Endothelial cell of umbilical vein (primary cell): ENCODE measurements around the gene WDR49. TPM values are rescaled to one million over a fixed set of nuclear protein-coding genes. Genes with fewer than 3 reads are reported as not detected.

ENCODE experiments used
- BruUV-seq: library from RNA; stranded (reverse); fragments of 400-500 nt; replicated peaks from 2 replicates; lab custom pipeline; 2021; lab: Mats Ljungman, UMichigan
- CTCF ChIA-PET: fragments of 300-600, 350-600 bp; sonication (Branson Sonifier 250); formaldehyde crosslinking; loops from one replicate; lab custom pipeline; 2021; ENCODE audit warnings: antibody characterized with exemption, inconsistent platforms; lab: Charles Lee
- POLR2A ChIA-PET: fragments of 300-600, 350-600 bp; sonication (Branson Sonifier 250); formaldehyde crosslinking; loops from one replicate; lab custom pipeline; 2021; ENCODE audit warnings: antibody characterized with exemption, inconsistent platforms; lab: Charles Lee
- DNase-seq: peaks from one replicate; pipeline ENCODE4 v3.0.0-alpha.2; 2011; ENCODE audit warnings: low read depth, low spot score
- FAIRE-seq: peaks from 2 replicates; lab custom pipeline; 2011; peaks lifted over from hg19 to GRCh38; lab: Jason Lieb, UNC
- H2AFZ ChIP-seq: 2 replicates; pipeline ENCODE4 v1.6.0; 2012; ENCODE audit warnings: low read depth, low read length, control low read depth, inconsistent platforms
- H3K27ac ChIP-seq: 2 replicates; pipeline ENCODE4 v1.5.1; 2011; ENCODE audit warnings: low read depth, mild to moderate bottlenecking, control low read depth, low read length, moderate library complexity; ENCODE audit not compliant: insufficient read depth
- H3K27me3 ChIP-seq, 2 experiments: 2 replicates each; pipeline versions ENCODE4 v1.6.0 to v1.6.1; 2011; ENCODE audit warnings: low read length in 2 of 2, mixed read lengths in 1 of 2; ENCODE audit not compliant: control insufficient read depth in 2 of 2, insufficient read depth in 2 of 2
- H3K36me3 ChIP-seq, 2 experiments: 2 replicates in 1 of 2; 3 replicates in 1 of 2; pipeline ENCODE4 v1.5.1; 2011; ENCODE audit warnings: low read length in 2 of 2, mild to moderate bottlenecking in 1 of 2, moderate library complexity in 1 of 2; ENCODE audit not compliant: control insufficient read depth in 2 of 2, insufficient read depth in 2 of 2; ENCODE audit errors: extremely low read depth in 1 of 2
- H3K4me1 ChIP-seq: 3 replicates; pipeline ENCODE4 v1.5.1; 2011; ENCODE audit warnings: mild to moderate bottlenecking, low read length; ENCODE audit not compliant: control insufficient read depth, insufficient read depth; ENCODE audit errors: extremely low read depth
- H3K4me2 ChIP-seq: 2 replicates; pipeline ENCODE4 v1.6.1; 2011; ENCODE audit warnings: low read length, control low read depth, mixed read lengths; ENCODE audit not compliant: insufficient read depth
- H3K4me3 ChIP-seq, 3 experiments: fragments of 200-600 bp in 1 of 3; sonication (generic), shearing (Covaris generic) in 1 of 3; replicated peaks in 1 of 3; 2 replicates each; pipeline ENCODE4 v1.5.1; 2011 to 2016; ENCODE audit warnings: control low read depth in 3 of 3, low read length in 3 of 3, mild to moderate bottlenecking in 2 of 3, inconsistent platforms in 1 of 3, low read depth in 1 of 3, moderate library complexity in 1 of 3; ENCODE audit not compliant: insufficient read depth in 1 of 3
- H3K79me2 ChIP-seq: 2 replicates; pipeline ENCODE4 v1.6.0; 2012; ENCODE audit warnings: low read length, inconsistent platforms; ENCODE audit not compliant: control insufficient read depth, insufficient read depth
- H3K9ac ChIP-seq: replicated peaks from 2 replicates; pipeline ENCODE3; 2011; ENCODE audit warnings: low read length, control low read depth; ENCODE audit not compliant: insufficient read depth; ENCODE audit errors: extremely low read depth
- H3K9me1 ChIP-seq: replicated peaks from 3 replicates; pipeline ENCODE4 v1.6.0; 2011; ENCODE audit warnings: mild to moderate bottlenecking, low read length; ENCODE audit not compliant: control insufficient read depth, insufficient read depth; ENCODE audit errors: extremely low read depth
- H3K9me3 ChIP-seq: replicated peaks from 2 replicates; pipeline ENCODE4 v1.5.1; 2012; ENCODE audit warnings: low read length, inconsistent platforms; ENCODE audit not compliant: control insufficient read depth, insufficient read depth
- H4K20me1 ChIP-seq: replicated peaks from 2 replicates; pipeline ENCODE3; 2011; ENCODE audit warnings: mild to moderate bottlenecking, low read length; ENCODE audit not compliant: control insufficient read depth, insufficient read depth; ENCODE audit errors: extremely low read depth
- EZH2 ChIP-seq: IDR thresholded peaks from 2 replicates; pipeline ENCODE4 v1.6.1; 2012; ENCODE audit warnings: borderline replicate concordance, low read depth, mild to moderate bottlenecking, moderate library complexity, low read length, inconsistent platforms; ENCODE audit not compliant: severe bottlenecking
- FOS ChIP-seq: IDR thresholded peaks from 2 replicates; pipeline ENCODE4 v1.6.1; 2011; ENCODE audit warnings: mild to moderate bottlenecking, low read length, moderate library complexity, borderline replicate concordance; ENCODE audit not compliant: insufficient read depth
- GATA2 ChIP-seq: IDR thresholded peaks from 2 replicates; pipeline ENCODE4 v1.7.0; 2011; ENCODE audit warnings: low read depth, mild to moderate bottlenecking, moderate library complexity, mixed read lengths, low read length; ENCODE audit not compliant: insufficient read length, insufficient read depth
- JUN ChIP-seq: IDR thresholded peaks from 2 replicates; pipeline ENCODE4 v1.6.1; 2011; ENCODE audit warnings: borderline replicate concordance, low read depth; ENCODE audit not compliant: insufficient read length, insufficient read depth
- MAX ChIP-seq: IDR thresholded peaks from 2 replicates; pipeline ENCODE4 v1.6.1; 2011; ENCODE audit not compliant: insufficient read depth, insufficient read length
- MYC ChIP-seq: IDR thresholded peaks from one replicate; pipeline ENCODE4 v1.6.1; 2011; ENCODE audit warnings: mild to moderate bottlenecking, low read depth, low read length
- POLR2A ChIP-seq: IDR thresholded peaks from 2 replicates; pipeline ENCODE4 v1.6.1; 2012; ENCODE audit warnings: low read depth, mild to moderate bottlenecking, control low read depth, low read length
- POLR2AphosphoS5 ChIP-seq: IDR thresholded peaks from 2 replicates; pipeline ENCODE4 v1.6.1; 2012; ENCODE audit warnings: low read depth, mild to moderate bottlenecking, control low read depth, low read length, moderate library complexity; ENCODE audit not compliant: insufficient read depth
- dilution Hi-C: fragments of 300-500 bp; cut with MboI; formaldehyde crosslinking; loops from one replicate; pipeline ENCODE4 v1.15.0; 2019; ENCODE audit warnings: low sequenced_read_pairs; ENCODE audit not compliant: extremely low pct_ligation_motif_present
- intact Hi-C: fragments of 100-400 bp; cut with micrococcal nuclease; formaldehyde crosslinking; loops from one replicate; pipeline ENCODE4 v1.10.0; 2022
- polyA plus RNA-seq, 4 experiments: library from polyadenylated mRNA; depleted of rRNA in 3 of 4; stranded (reverse) in 3 of 4; unstranded in 1 of 4; fragments of >200 nt; gene quantifications; 2 replicates each; pipeline versions ENCODE4 v1.2.1 to v1.2.3, GENCODE V29; 2011 to 2012; ENCODE audit warnings: missing spikeins in 1 of 4
- total RNA-seq: library from RNA; stranded (reverse); gene quantifications from 2 replicates; pipeline ENCODE4 v1.2.3, GENCODE V29; 2021
- TF ChIP-seq, protein P1 (sequence below), 2 donors: IDR thresholded peaks; 1 replicate in 1 of 2; 2 replicates in 1 of 2; pipeline ENCODE4 v1.5.1; 2011; ENCODE audit warnings: low read length in 2 of 2, mild to moderate bottlenecking in 2 of 2, moderate library complexity in 2 of 2, control low read depth in 1 of 2, inconsistent platforms in 1 of 2, low read depth in 1 of 2; ENCODE audit not compliant: insufficient read depth in 1 of 2; ENCODE audit errors: extremely low read depth in 1 of 2

WDR49 gene
- total and polyA plus RNA-seq, 2 donors (not counting 3 experiments of a cell fraction or from before 2014, with no cell fraction given) = not detected

- Histone ChIP-seq H3K27me3 (no peaks in the 10 kb centered on the region), H3K9me1 (no peaks in the 10 kb centered on the region), H3K4me3 (no peak overlapping the region), H4K20me1 (no peaks in the 10 kb centered on the region), H3K36me3 (no peaks in the 10 kb centered on the region), H2AFZ (no peak overlapping the region), H3K4me1 (no peaks in the 10 kb centered on the region), H3K79me2 (no peaks in the 10 kb centered on the region), H3K9me3 (no peaks in the 10 kb centered on the region), H3K27ac (no peak overlapping the region), H3K9ac (no peak overlapping the region), H3K4me2 (no peak overlapping the region)
- TF ChIP-seq GATA2 (no peak), EZH2 (no peak), MYC (no peak), POLR2AphosphoS5 (no peak), FOS (no peak), JUN (no peak), POLR2A (no peak), MAX (no peak)
- TF ChIP-seq, protein P1, sequence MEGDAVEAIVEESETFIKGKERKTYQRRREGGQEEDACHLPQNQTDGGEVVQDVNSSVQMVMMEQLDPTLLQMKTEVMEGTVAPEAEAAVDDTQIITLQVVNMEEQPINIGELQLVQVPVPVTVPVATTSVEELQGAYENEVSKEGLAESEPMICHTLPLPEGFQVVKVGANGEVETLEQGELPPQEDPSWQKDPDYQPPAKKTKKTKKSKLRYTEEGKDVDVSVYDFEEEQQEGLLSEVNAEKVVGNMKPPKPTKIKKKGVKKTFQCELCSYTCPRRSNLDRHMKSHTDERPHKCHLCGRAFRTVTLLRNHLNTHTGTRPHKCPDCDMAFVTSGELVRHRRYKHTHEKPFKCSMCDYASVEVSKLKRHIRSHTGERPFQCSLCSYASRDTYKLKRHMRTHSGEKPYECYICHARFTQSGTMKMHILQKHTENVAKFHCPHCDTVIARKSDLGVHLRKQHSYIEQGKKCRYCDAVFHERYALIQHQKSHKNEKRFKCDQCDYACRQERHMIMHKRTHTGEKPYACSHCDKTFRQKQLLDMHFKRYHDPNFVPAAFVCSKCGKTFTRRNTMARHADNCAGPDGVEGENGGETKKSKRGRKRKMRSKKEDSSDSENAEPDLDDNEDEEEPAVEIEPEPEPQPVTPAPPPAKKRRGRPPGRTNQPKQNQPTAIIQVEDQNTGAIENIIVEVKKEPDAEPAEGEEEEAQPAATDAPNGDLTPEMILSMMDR (IDR thresholded peaks at IDR 0.05; ENCODE audit: extremely low read depth in 1 of 2, insufficient read depth in 1 of 2, low read depth in 1 of 2, low read length in 2 of 2) = no peak
- dilution Hi-C loops = no loop called here
- CTCF ChIA-PET = no interaction called here
- no peak for DNase-seq
- intact Hi-C loops = no loop called here
- no TSS peak for BruUV-seq
- POLR2A ChIA-PET = no interaction called here
- no peak for FAIRE-seq
These were observed 93.8 kb downstream of the WDR49 start for GRCh38 chr3:167559924-167560323.
